Natural killer cell (primary cell): ENCODE results near the gene FAM186B. TPM values are rescaled to one million over a fixed set of nuclear protein-coding genes. Genes with fewer than 3 reads are reported as not detected.

ENCODE experiments used
- ATAC-seq, 3 donors: fragments of 150-1000 bp in 2 of 3; fragments of 200-7000 bp in 1 of 3; cut with Tn5 transposase; 1 replicate in 1 of 3; 2 replicates in 2 of 3; pipeline ENCODE4 v1.10.0; 2021; ENCODE audit warnings: mild to moderate bottlenecking in 2 of 3, moderate library complexity in 2 of 3
- DNase-seq, 2 donors: peaks; one replicate each; pipeline versions ENCODE4 v3.0.0 to v3.0.0-alpha.2; 2013 to 2021; ENCODE audit warnings: mixed read lengths in 1 of 2
- H3K27ac ChIP-seq: one replicate; pipeline ENCODE4 v1.5.1; 2013; ENCODE audit warnings: mild to moderate bottlenecking, low read length
- H3K27me3 ChIP-seq: one replicate; pipeline ENCODE4 v1.6.1; 2013; ENCODE audit warnings: low read length; ENCODE audit not compliant: control insufficient read depth, insufficient read depth
- H3K36me3 ChIP-seq: one replicate; pipeline ENCODE4 v1.6.1; 2013; ENCODE audit warnings: low read length; ENCODE audit not compliant: control insufficient read depth, insufficient read depth
- H3K4me1 ChIP-seq: one replicate; pipeline ENCODE4 v1.6.1; 2013; ENCODE audit warnings: low read length; ENCODE audit not compliant: control insufficient read depth, insufficient read depth
- H3K4me3 ChIP-seq: one replicate; pipeline ENCODE4 v1.5.1; 2013; ENCODE audit warnings: low read length
- H3K9me3 ChIP-seq: one replicate; pipeline ENCODE4 v1.6.1; 2013; ENCODE audit warnings: low read length; ENCODE audit not compliant: control insufficient read depth, insufficient read depth
- H3K27ac Mint-ChIP-seq, 2 donors: one replicate each; pipeline ENCODE4 v1.8.0; 2022; ENCODE audit warnings: mild to moderate bottlenecking in 2 of 2, mixed read lengths in 2 of 2, moderate library complexity in 1 of 2
- H3K27me3 Mint-ChIP-seq, 2 donors: one replicate each; pipeline ENCODE4 v1.8.0; 2022; ENCODE audit warnings: low read depth in 2 of 2, mixed read lengths in 2 of 2
- H3K36me3 Mint-ChIP-seq: one replicate; pipeline ENCODE4 v1.8.0; 2022; ENCODE audit warnings: mixed read lengths
- H3K4me1 Mint-ChIP-seq, 2 donors: one replicate each; pipeline ENCODE4 v1.8.0; 2022; ENCODE audit warnings: mixed read lengths in 2 of 2
- H3K4me3 Mint-ChIP-seq: one replicate; pipeline ENCODE4 v1.8.0; 2022; ENCODE audit warnings: mild to moderate bottlenecking, moderate library complexity, mixed read lengths
- H3K9me3 Mint-ChIP-seq, 2 donors: one replicate each; pipeline ENCODE4 v1.8.0; 2022; ENCODE audit warnings: mixed read lengths in 2 of 2
- CTCF ChIP-seq: fragments of 200-600 bp; IDR thresholded peaks from one replicate; pipeline ENCODE4 v1.8.0; 2022; ENCODE audit warnings: antibody characterized with exemption
- WGBS: methylation state at CpG from one replicate; pipeline ENCODE4 v1.1.7; 2013; ENCODE audit warnings: missing lambda C conversion rate; ENCODE audit not compliant: insufficient coverage; 5-methylcytosine and 5-hydroxymethylcytosine counted together
- intact Hi-C: fragments of 100-400 bp; cut with micrococcal nuclease; formaldehyde crosslinking; loops from one replicate; pipeline ENCODE4 v1.14.2; 2022
- total RNA-seq, 4 donors: library from RNA; stranded (reverse); fragments of 120-200 nt in 1 of 4; gene quantifications; one replicate each; pipeline versions ENCODE4 v1.2.3 to v1.2.4, GENCODE V29; 2013 to 2022

Gene FAM186B
- total RNA-seq, 3 donors from 2014 or later (not counting 1 experiment from before 2014, with no cell fraction given): 0.56 to 0.85 (median 0.77) TPM

- intact Hi-C loops: no loop called here
- WGBS: 98% methylated on average over 5 of the region's 7 CpGs
- DNase-seq (no peak), ATAC-seq (no peak)
- Mint-ChIP-seq H3K4me1 (peaks cover 12 to 36% of the 10 kb centered on the region in 2 donors), H3K27ac (peak overlapping the region; percentile 25 to 89), H3K9me3 (no peaks in the 10 kb centered on the region), H3K27me3 (no peaks in the 10 kb centered on the region), H3K4me3 (no peak overlapping the region), H3K36me3 (no peaks in the 10 kb centered on the region)
- Histone ChIP-seq H3K4me3 (no peak overlapping the region), H3K36me3 (peaks cover 33% of the 10 kb centered on the region), H3K27ac (no peak overlapping the region), H3K9me3 (no peaks in the 10 kb centered on the region), H3K27me3 (no peaks in the 10 kb centered on the region), H3K4me1 (peaks cover 13% of the 10 kb centered on the region)
- no peak for TF ChIP-seq CTCF
Observed at GRCh38 chr12:49643135-49643534, 37.7 kb upstream of the FAM186B start.

GRCh38 chr12:49642370-49642802, 36.9 kb upstream of the FAM186B start:
- Mint-ChIP-seq H3K27me3 (no peaks in the 10 kb centered on the region), H3K4me3 (no peak overlapping the region), H3K4me1 (peaks cover 9 to 30% of the 10 kb centered on the region in 2 donors), H3K9me3 (no peaks in the 10 kb centered on the region), H3K27ac (peak overlapping the region in 1 of 2 donors; percentile 20), H3K36me3 (no peaks in the 10 kb centered on the region)
- Histone ChIP-seq H3K4me3 (no peak overlapping the region), H3K36me3 (peaks cover 26% of the 10 kb centered on the region), H3K27ac (no peak overlapping the region), H3K9me3 (no peaks in the 10 kb centered on the region), H3K4me1 (peaks cover 13% of the 10 kb centered on the region), H3K27me3 (no peaks in the 10 kb centered on the region)
- DNase-seq: no peak
- no peak for TF ChIP-seq CTCF
- ATAC-seq: no peak
- intact Hi-C loops: no loop called here
- 97% methylated on average over 11 of the region's 11 CpGs for WGBS

GRCh38 chr12:49641748-49642369, 36.4 kb upstream of the FAM186B start:
- no peaks in the 10 kb centered on the region for H3K9me3 Mint-ChIP-seq

More at GRCh38 chr12:49641748-49642369, 36.4 kb upstream of the FAM186B start:
- Mint-ChIP-seq H3K27me3 (no peaks in the 10 kb centered on the region), H3K4me3 (no peak overlapping the region), H3K27ac (no peak overlapping the region), H3K36me3 (no peaks in the 10 kb centered on the region), H3K4me1 (peaks cover 12 to 30% of the 10 kb centered on the region in 2 donors)
- Histone ChIP-seq H3K27ac (no peak overlapping the region), H3K4me3 (no peak overlapping the region), H3K4me1 (peaks cover 16% of the 10 kb centered on the region), H3K27me3 (no peaks in the 10 kb centered on the region), H3K9me3 (no peaks in the 10 kb centered on the region), H3K36me3 (peaks cover 25% of the 10 kb centered on the region)
- 96% methylated on average over 17 of the region's 17 CpGs for WGBS
- no peak for DNase-seq
- no peak for TF ChIP-seq CTCF
- intact Hi-C loops: no loop called here
- no peak for ATAC-seq
